Natural killer cell (primary cell): ENCODE results near the gene RWDD2A. TPM values are rescaled to one million over a fixed set of nuclear protein-coding genes. Genes with fewer than 3 reads are reported as not detected.
A peak's percentile ranks its signal among the peaks of the same experiment; 100 is the strongest.

ENCODE experiments used
- ATAC-seq, 3 donors: fragments of 150-1000 bp in 2 of 3; fragments of 200-7000 bp in 1 of 3; cut with Tn5 transposase; 1 replicate in 1 of 3; 2 replicates in 2 of 3; pipeline ENCODE4 v1.10.0; 2021; ENCODE audit warnings: mild to moderate bottlenecking in 2 of 3, moderate library complexity in 2 of 3
- DNase-seq, 2 donors: peaks; one replicate each; pipeline versions ENCODE4 v3.0.0 to v3.0.0-alpha.2; 2013 to 2021; ENCODE audit warnings: mixed read lengths in 1 of 2
- H3K27ac ChIP-seq: one replicate; pipeline ENCODE4 v1.5.1; 2013; ENCODE audit warnings: mild to moderate bottlenecking, low read length
- H3K27me3 ChIP-seq: one replicate; pipeline ENCODE4 v1.6.1; 2013; ENCODE audit warnings: low read length; ENCODE audit not compliant: control insufficient read depth, insufficient read depth
- H3K36me3 ChIP-seq: one replicate; pipeline ENCODE4 v1.6.1; 2013; ENCODE audit warnings: low read length; ENCODE audit not compliant: control insufficient read depth, insufficient read depth
- H3K4me1 ChIP-seq: one replicate; pipeline ENCODE4 v1.6.1; 2013; ENCODE audit warnings: low read length; ENCODE audit not compliant: control insufficient read depth, insufficient read depth
- H3K4me3 ChIP-seq: one replicate; pipeline ENCODE4 v1.5.1; 2013; ENCODE audit warnings: low read length
- H3K9me3 ChIP-seq: one replicate; pipeline ENCODE4 v1.6.1; 2013; ENCODE audit warnings: low read length; ENCODE audit not compliant: control insufficient read depth, insufficient read depth
- H3K27ac Mint-ChIP-seq, 2 donors: one replicate each; pipeline ENCODE4 v1.8.0; 2022; ENCODE audit warnings: mild to moderate bottlenecking in 2 of 2, mixed read lengths in 2 of 2, moderate library complexity in 1 of 2
- H3K27me3 Mint-ChIP-seq, 2 donors: one replicate each; pipeline ENCODE4 v1.8.0; 2022; ENCODE audit warnings: low read depth in 2 of 2, mixed read lengths in 2 of 2
- H3K36me3 Mint-ChIP-seq: one replicate; pipeline ENCODE4 v1.8.0; 2022; ENCODE audit warnings: mixed read lengths
- H3K4me1 Mint-ChIP-seq, 2 donors: one replicate each; pipeline ENCODE4 v1.8.0; 2022; ENCODE audit warnings: mixed read lengths in 2 of 2
- H3K4me3 Mint-ChIP-seq: one replicate; pipeline ENCODE4 v1.8.0; 2022; ENCODE audit warnings: mild to moderate bottlenecking, moderate library complexity, mixed read lengths
- H3K9me3 Mint-ChIP-seq, 2 donors: one replicate each; pipeline ENCODE4 v1.8.0; 2022; ENCODE audit warnings: mixed read lengths in 2 of 2
- CTCF ChIP-seq: fragments of 200-600 bp; IDR thresholded peaks from one replicate; pipeline ENCODE4 v1.8.0; 2022; ENCODE audit warnings: antibody characterized with exemption
- WGBS: methylation state at CpG from one replicate; pipeline ENCODE4 v1.1.7; 2013; ENCODE audit warnings: missing lambda C conversion rate; ENCODE audit not compliant: insufficient coverage; 5-methylcytosine and 5-hydroxymethylcytosine counted together
- intact Hi-C: fragments of 100-400 bp; cut with micrococcal nuclease; formaldehyde crosslinking; loops from one replicate; pipeline ENCODE4 v1.14.2; 2022
- total RNA-seq, 4 donors: library from RNA; stranded (reverse); fragments of 120-200 nt in 1 of 4; gene quantifications; one replicate each; pipeline versions ENCODE4 v1.2.3 to v1.2.4, GENCODE V29; 2013 to 2022

RWDD2A gene
- total RNA-seq, 3 donors from 2014 or later (not counting 1 experiment from before 2014, with no cell fraction given), result 0.86 to 1.1 (median 0.93) TPM

GRCh38 chr6:83168556-83168955 is 24.6 kb upstream of the RWDD2A start:
- Mint-ChIP-seq H3K4me3 (no peak overlapping the region), H3K27me3 (no peaks in the 10 kb centered on the region), H3K4me1 (no peaks in the 10 kb centered on the region), H3K9me3 (no peaks in the 10 kb centered on the region), H3K36me3 (peaks cover 40% of the 10 kb centered on the region), H3K27ac (no peak overlapping the region)
- Histone ChIP-seq H3K9me3 (no peaks in the 10 kb centered on the region), H3K4me1 (no peaks in the 10 kb centered on the region), H3K4me3 (no peak overlapping the region), H3K27me3 (no peaks in the 10 kb centered on the region), H3K36me3 (peaks cover 86% of the 10 kb centered on the region), H3K27ac (no peak overlapping the region)
- no CpG with 5 or more reads among the region's 1 CpG for WGBS
- DNase-seq (no peak), ATAC-seq (no peak)
- TF ChIP-seq CTCF, result no peak
- intact Hi-C loops, result no loop called here

GRCh38 chr6:83169106-83169505 is 24.1 kb upstream of the RWDD2A start:
- no peak overlapping the region for H3K27ac Mint-ChIP-seq

GRCh38 chr6:83169511-83169910 is 23.6 kb upstream of the RWDD2A start:
- peaks cover 87% of the 10 kb centered on the region for H3K36me3 ChIP-seq
- H3K27ac ChIP-seq, result no peak overlapping the region
- no peak overlapping the region for H3K4me3 Mint-ChIP-seq
- TF ChIP-seq CTCF, result no peak
- H3K4me1 Mint-ChIP-seq, result no peaks in the 10 kb centered on the region
- H3K36me3 Mint-ChIP-seq, result peaks cover 44% of the 10 kb centered on the region
- H3K27ac Mint-ChIP-seq, result peak overlapping the region in 1 of 2 donors; percentile 26
- no peaks in the 10 kb centered on the region for H3K27me3 ChIP-seq
- no peaks in the 10 kb centered on the region for H3K9me3 Mint-ChIP-seq
- no peaks in the 10 kb centered on the region for H3K27me3 Mint-ChIP-seq
- no peak overlapping the region for H3K4me3 ChIP-seq
- no peaks in the 10 kb centered on the region for H3K4me1 ChIP-seq
- intact Hi-C loops, result no loop called here
- ATAC-seq, result no peak
- DNase-seq, result no peak
- H3K9me3 ChIP-seq, result no peaks in the 10 kb centered on the region
- WGBS, result 100% methylated on average over 1 of the region's 1 CpG

More at GRCh38 chr6:83169106-83169505, 24.1 kb upstream of the RWDD2A start:
- Histone ChIP-seq H3K36me3 (peaks cover 87% of the 10 kb centered on the region), H3K27ac (no peak overlapping the region), H3K27me3 (no peaks in the 10 kb centered on the region), H3K9me3 (no peaks in the 10 kb centered on the region), H3K4me1 (no peaks in the 10 kb centered on the region), H3K4me3 (no peak overlapping the region)
- DNase-seq (no peak), ATAC-seq (no peak)
- no peak overlapping the region for H3K4me3 Mint-ChIP-seq
- no peaks in the 10 kb centered on the region for H3K4me1 Mint-ChIP-seq
- TF ChIP-seq CTCF, result no peak
- H3K9me3 Mint-ChIP-seq, result no peaks in the 10 kb centered on the region
- intact Hi-C loops, result no loop called here
- no peaks in the 10 kb centered on the region for H3K27me3 Mint-ChIP-seq
- peaks cover 43% of the 10 kb centered on the region for H3K36me3 Mint-ChIP-seq

GRCh38 chr6:83176246-83176645 is 16.9 kb upstream of the RWDD2A start:
- Mint-ChIP-seq H3K9me3 (no peaks in the 10 kb centered on the region), H3K27ac (no peak overlapping the region), H3K36me3 (peaks cover 14% of the 10 kb centered on the region), H3K4me3 (no peak overlapping the region), H3K4me1 (no peaks in the 10 kb centered on the region), H3K27me3 (no peaks in the 10 kb centered on the region)
- no peaks in the 10 kb centered on the region for H3K4me1 ChIP-seq
- no peaks in the 10 kb centered on the region for H3K9me3 ChIP-seq
- H3K36me3 ChIP-seq, result peaks cover 50% of the 10 kb centered on the region
- H3K4me3 ChIP-seq, result no peak overlapping the region
- DNase-seq (no peak), ATAC-seq (no peak)
- H3K27me3 ChIP-seq, result no peaks in the 10 kb centered on the region
- no peak overlapping the region for H3K27ac ChIP-seq
- no peak for TF ChIP-seq CTCF
- intact Hi-C loops, result no loop called here
- WGBS, result 98% methylated on average over 4 of the region's 4 CpGs
